ENCODE measurements around the gene LDHB. TPM values are rescaled to one million over a fixed set of nuclear protein-coding genes. Genes with fewer than 3 reads are reported as not detected.
A peak's percentile ranks its signal among the peaks of the same experiment; 100 is the strongest.
"Not testable (repeated sequence)": the region's sequence is repeated elsewhere in the genome, so short reads cannot be mapped to it uniquely, and the experiment has no call there.

LDHB gene
- total RNA-seq, 2 experiments from 2014 or later: 907 to 1,215 TPM

DNA sequence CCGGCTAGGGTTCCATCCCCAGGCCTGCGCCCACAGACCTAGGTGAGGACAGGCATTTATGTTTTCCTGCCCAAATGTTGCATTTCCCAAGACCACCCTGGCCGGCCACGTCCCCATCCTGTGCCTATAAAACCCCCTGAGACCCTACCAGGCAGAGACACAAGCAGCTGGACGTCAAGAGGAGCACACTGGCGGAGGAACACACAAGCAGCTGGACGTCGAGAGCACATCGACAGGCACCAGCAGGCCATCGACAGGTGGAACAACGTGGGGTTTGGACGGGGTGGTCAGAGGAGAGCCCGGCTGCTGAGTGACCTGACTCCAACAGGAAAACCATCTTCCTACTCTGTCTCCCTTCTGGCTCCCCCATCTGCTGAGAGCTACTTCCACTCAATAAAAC is 19.6 kb upstream of the LDHB start:
- Mint-ChIP-seq H3K27ac (no peak overlapping the region), H3K4me3 (no peak overlapping the region), H3K36me3 (no peaks in the 10 kb centered on the region), H3K27me3 (no peaks in the 10 kb centered on the region), H3K4me1 (peaks cover 25% of the 10 kb centered on the region), H3K9me3 (ENCODE audit: low read depth) (no peaks in the 10 kb centered on the region)
- DNase-seq (no peak), ATAC-seq (no peak)
- CTCF ChIA-PET: interaction anchor here (1.0 to 2.0 kb wide), 3 partner anchors 16 to 20 kb away, joined by 3 to 5 read pairs (median 4); partner anchors contain the start of gene LDHB

DNA sequence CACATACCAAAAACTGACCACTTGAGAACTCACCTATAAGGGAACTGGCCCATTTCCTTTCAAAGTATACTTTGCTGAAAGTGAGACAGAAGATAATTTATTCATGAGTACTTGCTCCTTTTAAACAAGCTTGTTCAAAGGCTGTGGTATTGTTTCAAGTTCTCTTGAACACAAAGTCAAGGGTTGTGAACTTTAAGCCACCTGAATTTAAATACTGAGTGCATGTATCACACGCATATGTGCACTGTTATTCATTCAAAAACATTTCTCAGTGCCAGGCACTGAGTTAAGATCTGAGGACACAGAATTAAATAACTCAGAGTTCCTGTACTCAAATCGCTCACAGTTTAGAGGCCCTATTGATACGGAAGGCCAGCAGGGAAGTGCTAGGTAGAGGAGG is 19.1 kb upstream of the LDHB start:
- no peak overlapping the region for H3K4me3 Mint-ChIP-seq
- H3K36me3 Mint-ChIP-seq: no peaks in the 10 kb centered on the region
- H3K4me1 Mint-ChIP-seq: peaks cover 25% of the 10 kb centered on the region
- H3K27me3 Mint-ChIP-seq: no peaks in the 10 kb centered on the region
- H3K9me3 Mint-ChIP-seq (ENCODE audit: low read depth): no peaks in the 10 kb centered on the region
- DNase-seq (no peak), ATAC-seq (no peak)
- CTCF ChIA-PET: interaction anchor here (1.0 to 1.6 kb wide), 2 partner anchors 15 to 19 kb away, joined by 3 to 4 read pairs; partner anchors contain the start of gene LDHB
- H3K27ac Mint-ChIP-seq: no peak overlapping the region

DNA sequence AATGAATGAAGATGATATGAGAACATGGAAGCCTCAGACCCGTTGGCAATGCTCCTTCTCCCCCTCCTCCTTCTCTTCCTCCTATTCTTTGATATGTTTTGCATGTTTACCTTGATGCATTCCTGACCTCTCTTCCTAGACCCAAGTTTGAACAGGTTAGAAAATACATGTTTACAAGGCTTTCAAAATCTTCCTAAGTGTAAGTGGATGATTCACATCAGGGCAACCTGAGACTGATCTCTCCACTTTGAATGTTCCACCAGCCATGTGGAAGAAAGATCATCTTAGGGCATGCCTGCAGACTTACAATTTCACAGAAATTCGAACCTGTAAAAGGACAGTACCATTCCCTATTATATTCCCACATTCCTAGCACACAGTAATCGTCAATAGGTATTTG is 18.0 kb upstream of the LDHB start:
- Mint-ChIP-seq H3K9me3 (ENCODE audit: low read depth) (no peaks in the 10 kb centered on the region), H3K36me3 (no peaks in the 10 kb centered on the region), H3K4me1 (peaks cover 25% of the 10 kb centered on the region), H3K27ac (no peak overlapping the region), H3K4me3 (no peak overlapping the region), H3K27me3 (no peaks in the 10 kb centered on the region)
- CTCF ChIA-PET: no interaction called here
- no peak for ATAC-seq
- no peak for DNase-seq

DNA sequence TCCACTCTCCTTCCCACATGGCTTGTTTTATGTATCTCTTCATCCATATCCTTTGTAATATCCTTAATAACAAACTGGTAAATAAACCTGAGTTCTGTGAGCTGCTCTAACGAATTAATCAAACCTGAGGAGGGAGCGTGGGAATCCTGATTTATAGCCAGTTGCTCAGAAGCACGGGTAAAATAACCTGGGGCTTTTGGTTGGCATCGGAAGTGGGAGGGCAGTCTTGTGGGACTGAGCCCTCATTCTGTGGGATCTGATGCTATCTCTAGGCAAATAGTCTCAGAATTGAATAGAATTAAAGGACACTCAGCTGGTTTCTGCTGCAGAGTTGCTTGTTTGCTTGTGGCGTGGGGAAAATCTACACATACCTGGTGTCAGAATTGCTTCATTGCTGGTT is 17.5 kb upstream of the LDHB start:
- Mint-ChIP-seq H3K9me3 (ENCODE audit: low read depth) (no peaks in the 10 kb centered on the region), H3K27me3 (peaks cover 2% of the 10 kb centered on the region), H3K27ac (no peak overlapping the region), H3K36me3 (no peaks in the 10 kb centered on the region), H3K4me3 (no peak overlapping the region), H3K4me1 (peaks cover 25% of the 10 kb centered on the region)
- ATAC-seq: no peak
- CTCF ChIA-PET: interaction anchor here (0.9 kb wide), 1 partner anchor 377 kb away, joined by 3 read pairs; no protein-coding TSS in a partner anchor
- DNase-seq: no peak

DNA sequence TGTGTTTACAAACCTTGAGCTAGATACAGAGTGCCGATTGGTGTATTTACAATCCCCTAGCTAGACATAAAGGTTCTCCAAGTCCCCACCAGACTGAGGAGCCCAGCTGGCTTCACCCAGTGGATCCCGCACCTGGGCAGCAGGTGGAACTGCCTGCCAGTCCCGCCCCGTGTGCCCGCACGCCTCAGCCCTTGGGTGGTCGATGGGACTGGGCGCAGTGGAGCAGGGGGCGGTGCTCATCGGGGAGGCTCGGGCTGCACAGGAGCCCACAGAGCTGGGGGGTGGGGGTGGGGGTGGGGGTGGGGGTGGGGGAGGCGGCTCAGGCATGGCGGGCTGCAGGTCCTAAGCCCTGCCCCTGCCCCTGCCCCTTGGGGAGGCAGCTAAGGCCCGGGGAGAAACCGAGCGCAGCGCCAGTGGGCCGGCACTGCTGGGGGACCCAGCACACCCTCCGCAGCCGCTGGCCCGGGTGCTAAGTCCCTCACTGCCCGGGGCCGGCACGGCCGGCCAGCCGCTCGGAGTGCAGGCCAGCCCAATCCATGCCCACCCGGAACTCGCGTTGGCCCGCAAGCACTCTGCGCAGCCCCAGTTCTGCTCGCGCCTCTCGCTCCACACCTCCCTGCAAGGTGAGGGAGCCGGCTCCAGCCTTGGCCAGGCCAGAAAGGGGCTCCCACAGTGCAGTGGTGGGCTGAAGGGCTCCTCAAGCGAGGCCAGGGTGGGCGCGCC is 16.3 kb upstream of the LDHB start:
- CTCF ChIA-PET; H3K36me3 Mint-ChIP-seq; H3K9me3 Mint-ChIP-seq (ENCODE audit: low read depth); DNase-seq; ATAC-seq; H3K27ac Mint-ChIP-seq; H3K4me3 Mint-ChIP-seq; H3K27me3 Mint-ChIP-seq: not testable (repeated sequence)
- H3K4me1 Mint-ChIP-seq: peaks cover 19% of the 10 kb centered on the region

DNA sequence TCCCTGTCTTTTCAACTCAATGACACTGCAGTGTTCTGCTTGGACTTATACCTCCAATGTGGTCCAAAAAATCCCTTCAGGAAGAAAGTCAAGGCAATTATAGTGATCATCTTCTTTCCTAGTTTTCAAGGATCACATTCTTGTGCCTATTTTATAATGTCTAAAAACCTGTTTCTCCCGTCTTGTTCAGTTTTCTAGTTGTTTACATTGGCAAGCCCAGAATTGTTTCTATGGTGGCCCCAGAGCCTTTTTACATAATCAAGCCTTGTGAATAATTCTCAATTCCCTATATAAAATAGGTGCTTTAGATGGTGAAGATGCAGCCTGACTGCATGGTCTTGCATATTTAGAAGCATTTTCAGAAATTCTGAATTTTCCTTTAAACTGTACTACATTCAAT is 14.5 kb upstream of the LDHB start:
- Mint-ChIP-seq H3K4me1 (peaks cover 2% of the 10 kb centered on the region), H3K27ac (no peak overlapping the region), H3K36me3 (no peaks in the 10 kb centered on the region), H3K9me3 (ENCODE audit: low read depth) (no peaks in the 10 kb centered on the region), H3K4me3 (no peak overlapping the region), H3K27me3 (peaks cover 16% of the 10 kb centered on the region)
- DNase-seq (no peak), ATAC-seq (no peak)
- CTCF ChIA-PET: no interaction called here

DNA sequence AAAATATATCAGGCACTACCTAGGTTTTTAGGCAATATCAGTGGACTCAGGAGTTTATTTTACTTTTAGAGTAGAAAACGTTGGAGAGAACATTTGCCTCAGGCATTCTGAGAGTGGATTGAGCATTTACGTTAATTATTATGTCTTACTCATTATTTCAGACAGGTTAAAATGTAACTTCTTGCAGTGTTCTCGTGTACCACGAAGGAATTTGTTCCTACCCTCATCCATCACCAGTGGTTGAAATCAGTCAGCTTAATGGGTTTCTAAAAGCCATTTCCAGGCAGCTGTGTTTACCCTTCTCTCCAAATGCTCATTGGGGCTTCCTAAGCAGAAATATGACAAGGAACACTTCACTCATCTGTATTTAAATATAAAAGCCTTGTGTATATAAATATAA is 9.1 kb upstream of the LDHB start:
- no peak overlapping the region for H3K27ac Mint-ChIP-seq

DNA sequence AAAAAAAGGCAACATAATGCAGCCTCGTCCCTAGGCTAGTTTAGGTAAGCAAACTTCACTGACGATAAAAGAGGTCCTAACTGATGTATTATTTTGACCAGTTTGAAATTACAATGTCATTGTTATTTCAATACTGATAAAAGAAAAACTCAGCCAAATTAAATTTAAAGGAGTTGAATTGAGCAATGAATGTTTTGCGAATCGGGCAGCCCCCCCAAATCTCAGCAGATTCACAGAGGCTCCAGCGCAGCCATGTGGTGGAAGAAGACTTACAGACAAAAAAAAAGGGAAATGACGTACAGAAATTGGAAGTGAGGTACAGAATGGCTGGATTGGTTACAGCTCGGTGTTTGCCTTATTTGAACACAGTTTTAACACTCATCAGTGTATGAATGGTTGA is 8.2 kb upstream of the LDHB start:
- Mint-ChIP-seq H3K4me1 (no peaks in the 10 kb centered on the region), H3K27me3 (peaks cover 18% of the 10 kb centered on the region), H3K9me3 (ENCODE audit: low read depth) (no peaks in the 10 kb centered on the region), H3K36me3 (no peaks in the 10 kb centered on the region), H3K27ac (no peak overlapping the region), H3K4me3 (no peak overlapping the region)
- ATAC-seq (no peak), DNase-seq (no peak)
- CTCF ChIA-PET: no interaction called here

More for the DNA sequence above, 9.1 kb upstream of the LDHB start:
- no peak for ATAC-seq
- H3K36me3 Mint-ChIP-seq: no peaks in the 10 kb centered on the region
- CTCF ChIA-PET: interaction anchor here (1.4 kb wide), 1 partner anchor 13 kb away, joined by 7 read pairs; no protein-coding TSS in a partner anchor
- H3K4me1 Mint-ChIP-seq: no peaks in the 10 kb centered on the region
- H3K27me3 Mint-ChIP-seq: peaks cover 18% of the 10 kb centered on the region
- no peak for DNase-seq
- H3K9me3 Mint-ChIP-seq (ENCODE audit: low read depth): no peaks in the 10 kb centered on the region
- no peak overlapping the region for H3K4me3 Mint-ChIP-seq

DNA sequence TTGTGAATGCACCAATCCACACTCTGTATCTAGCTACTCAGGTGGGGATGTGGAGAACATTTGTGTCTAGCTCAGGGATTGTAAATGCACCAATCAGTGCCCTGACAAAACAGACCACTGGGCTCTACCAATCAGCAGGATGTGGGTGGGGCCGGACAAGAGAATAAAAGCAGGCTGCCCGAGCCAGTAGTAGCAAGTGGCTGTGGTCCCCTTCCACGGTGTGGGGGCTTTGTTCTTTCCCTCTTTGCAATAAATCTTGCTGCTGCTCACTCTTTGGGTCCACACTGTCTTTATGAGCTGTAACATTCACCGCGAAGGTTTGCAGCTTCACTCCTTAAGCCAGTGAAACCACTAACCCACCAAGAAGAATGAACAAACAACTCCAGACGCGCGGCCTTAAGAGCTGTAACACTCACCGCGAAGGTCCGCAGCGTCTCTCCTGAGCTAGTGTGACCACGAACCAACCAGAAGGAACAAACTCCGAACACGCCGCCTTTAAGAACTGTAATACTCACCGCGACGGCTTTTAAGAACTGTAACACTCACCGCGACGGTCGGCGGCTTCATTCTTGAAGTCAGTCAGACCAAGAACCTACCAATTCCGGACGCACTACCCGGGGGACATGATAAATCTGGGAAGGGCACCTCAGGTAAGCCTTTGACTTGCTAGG is 4.6 kb upstream of the LDHB start:
- H3K9me3 Mint-ChIP-seq (ENCODE audit: low read depth): no peaks in the 10 kb centered on the region
- peaks cover 8% of the 10 kb centered on the region for H3K4me1 Mint-ChIP-seq
- peaks cover 3% of the 10 kb centered on the region for H3K27me3 Mint-ChIP-seq
- DNase-seq (no peak), ATAC-seq (no peak)
- H3K27ac Mint-ChIP-seq: no peak overlapping the region
- CTCF ChIA-PET: interaction anchor here (1.1 to 1.4 kb wide), 3 partner anchors 14 to 18 kb away, joined by 3 to 4 read pairs (median 4); no protein-coding TSS in a partner anchor
- no peaks in the 10 kb centered on the region for H3K36me3 Mint-ChIP-seq
- H3K4me3 Mint-ChIP-seq: no peak overlapping the region

DNA sequence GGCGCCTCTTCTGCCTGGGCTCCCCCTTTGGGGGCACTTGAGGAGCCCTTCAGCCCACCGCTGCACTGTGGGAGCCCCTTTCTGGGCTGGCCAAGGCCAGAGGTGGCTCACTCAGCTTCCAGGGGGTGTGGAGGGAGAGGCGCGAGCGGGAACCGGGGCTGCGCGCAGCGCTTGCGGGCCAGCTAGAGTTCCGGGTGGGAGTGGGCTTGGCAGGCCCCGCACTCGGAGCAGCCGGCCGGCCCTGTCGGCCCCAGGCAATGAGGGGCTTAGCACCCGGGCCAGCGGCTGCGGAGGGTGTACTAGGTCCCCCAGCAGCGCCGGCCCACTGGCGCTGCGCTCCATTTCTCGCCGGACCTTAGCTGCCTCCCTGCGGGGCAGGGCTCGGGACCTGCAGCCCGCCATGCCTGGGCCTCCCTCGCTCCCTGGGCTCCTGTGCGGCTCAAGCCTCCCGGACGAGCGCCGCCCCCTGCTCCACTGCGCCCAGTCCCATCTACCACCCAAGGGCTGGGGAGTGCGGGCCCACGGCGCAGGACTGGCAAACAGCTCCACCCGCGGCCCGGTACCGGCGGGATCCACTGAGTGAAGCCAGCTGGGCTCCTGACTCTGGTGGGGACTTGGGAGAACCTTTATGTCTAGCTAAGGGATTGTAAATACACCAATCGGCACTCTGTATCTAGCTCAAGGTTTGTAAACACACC is 3.9 kb upstream of the LDHB start:
- not testable (repeated sequence) for H3K27me3 Mint-ChIP-seq; DNase-seq; H3K4me3 Mint-ChIP-seq; H3K27ac Mint-ChIP-seq; H3K4me1 Mint-ChIP-seq; H3K9me3 Mint-ChIP-seq (ENCODE audit: low read depth); H3K36me3 Mint-ChIP-seq; ATAC-seq
- CTCF ChIA-PET: interaction anchor here (0.9 to 1.4 kb wide), 2 partner anchors 15 to 19 kb away, joined by 3 to 4 read pairs; no protein-coding TSS in a partner anchor

DNA sequence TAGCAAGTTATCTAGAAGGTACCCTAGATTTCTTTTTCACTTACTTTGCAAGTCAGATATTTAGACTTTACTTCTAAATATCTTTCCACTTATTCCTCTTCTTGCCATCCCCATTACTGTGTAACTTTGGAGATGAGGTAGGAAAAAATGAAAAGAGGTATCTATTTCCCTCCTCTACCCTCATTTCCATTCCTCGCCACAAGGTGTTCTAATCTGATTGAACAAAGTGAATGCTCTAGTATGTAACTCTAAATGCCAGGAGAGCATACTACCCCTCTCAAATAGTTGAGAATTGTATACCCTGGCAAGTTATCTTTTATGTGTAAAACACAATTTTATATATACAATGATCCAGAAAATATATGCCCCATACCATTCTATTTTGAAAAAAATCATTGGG is 1.7 kb upstream of the LDHB start:
- DNase-seq (no peak), ATAC-seq (no peak)
- no peak overlapping the region for H3K27ac Mint-ChIP-seq
- H3K9me3 Mint-ChIP-seq (ENCODE audit: low read depth): no peaks in the 10 kb centered on the region
- H3K4me1 Mint-ChIP-seq: peaks cover 21% of the 10 kb centered on the region
- H3K27me3 Mint-ChIP-seq: no peaks in the 10 kb centered on the region
- peaks cover 14% of the 10 kb centered on the region for H3K36me3 Mint-ChIP-seq
- CTCF ChIA-PET: no interaction called here
- no peak overlapping the region for H3K4me3 Mint-ChIP-seq

DNA sequence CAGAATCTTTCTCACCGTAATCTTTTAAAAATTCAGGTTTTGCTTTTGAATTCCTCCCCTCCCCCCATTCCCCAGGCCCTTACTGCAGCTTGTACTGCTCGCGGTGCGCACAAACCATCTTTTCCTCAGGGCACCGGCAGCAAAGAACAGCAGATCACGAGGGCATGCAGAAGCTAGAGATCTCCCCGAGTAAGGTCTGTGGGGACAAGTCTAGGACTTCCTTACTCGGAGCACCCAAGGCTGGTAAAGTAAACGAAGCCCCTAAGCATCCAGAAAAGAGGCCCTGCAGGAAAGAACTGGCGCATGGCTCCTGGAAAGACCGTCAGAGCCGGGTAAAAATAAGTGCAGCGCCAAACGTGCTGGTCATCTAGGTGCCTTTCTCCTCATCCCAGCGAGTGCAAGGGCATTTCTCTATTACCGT is 727 bp downstream of the LDHB start:
- ATAC-seq: peak; percentile 25
- CTCF ChIA-PET: interaction anchor here (1.0 to 1.9 kb wide), 3 partner anchors 23 to 155 kb away, joined by 3 to 10 read pairs (median 8); partner anchors contain the start of genes GOLT1B and RECQL
- H3K36me3 Mint-ChIP-seq: peaks cover 31% of the 10 kb centered on the region
- no peaks in the 10 kb centered on the region for H3K9me3 Mint-ChIP-seq (ENCODE audit: low read depth)
- peaks cover 40% of the 10 kb centered on the region for H3K4me1 Mint-ChIP-seq
- H3K4me3 Mint-ChIP-seq: peak overlapping the region; percentile 89
- peak overlapping the region; percentile 100 for H3K27ac Mint-ChIP-seq
- H3K27me3 Mint-ChIP-seq: no peaks in the 10 kb centered on the region
- peak; percentile 70 for DNase-seq

DNA sequence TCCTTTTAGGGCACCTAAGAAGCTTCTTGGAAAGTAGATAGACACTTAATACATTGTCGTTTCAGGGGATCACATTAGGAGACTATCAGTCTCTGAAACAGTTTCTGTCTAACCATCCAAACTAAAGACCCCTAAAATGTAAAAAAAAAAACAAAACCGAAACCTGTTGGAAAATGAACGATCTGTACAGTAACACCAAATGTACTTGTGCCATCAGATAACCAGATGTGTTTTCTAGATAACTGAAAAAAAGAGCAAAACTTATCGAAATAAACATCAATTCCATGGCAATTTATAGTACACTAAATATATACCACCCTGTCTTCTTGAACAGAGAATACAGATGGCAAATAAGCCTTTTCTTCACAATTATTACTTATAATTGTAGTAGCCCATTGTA is 2.1 kb downstream of the LDHB start:
- DNase-seq (no peak), ATAC-seq (no peak)
- Mint-ChIP-seq H3K9me3 (ENCODE audit: low read depth) (no peaks in the 10 kb centered on the region), H3K36me3 (peaks cover 40% of the 10 kb centered on the region), H3K27ac (peak overlapping the region; percentile 100), H3K4me3 (peak overlapping the region; percentile 89), H3K27me3 (no peaks in the 10 kb centered on the region), H3K4me1 (peaks cover 52% of the 10 kb centered on the region)
- CTCF ChIA-PET: interaction anchor here (0.6 kb wide), 1 partner anchor 25 kb away, joined by 3 read pairs; no protein-coding TSS in a partner anchor
